Esophagus (tissue), 2 donors: ENCODE results near the gene ATP6V0C. TPM values are rescaled to one million over a fixed set of nuclear protein-coding genes. Genes with fewer than 3 reads are reported as not detected.
A peak's percentile ranks its signal among the peaks of the same experiment; 100 is the strongest.

ENCODE experiments used
- H3K27ac ChIP-seq, 2 donors: one replicate each; pipeline ENCODE4 v1.5.1; 2013; ENCODE audit warnings: low read depth in 2 of 2, mild to moderate bottlenecking in 2 of 2, inconsistent platforms in 1 of 2, low read length in 1 of 2, moderate library complexity in 1 of 2
- H3K27me3 ChIP-seq, 2 donors: one replicate each; pipeline ENCODE4 v1.6.1; 2013; ENCODE audit warnings: low read length in 2 of 2, control low read depth in 1 of 2, mild to moderate bottlenecking in 1 of 2; ENCODE audit not compliant: insufficient read depth in 2 of 2, control insufficient read depth in 1 of 2
- H3K36me3 ChIP-seq, 2 donors: one replicate each; pipeline ENCODE4 v1.6.1; 2013; ENCODE audit warnings: low read length in 1 of 2; ENCODE audit not compliant: control insufficient read depth in 2 of 2, insufficient read depth in 2 of 2
- H3K4me1 ChIP-seq, 2 donors: one replicate each; pipeline ENCODE4 v1.6.1; 2013; ENCODE audit warnings: low read length in 1 of 2; ENCODE audit not compliant: control insufficient read depth in 2 of 2, insufficient read depth in 2 of 2
- H3K4me3 ChIP-seq, 2 donors: one replicate each; pipeline ENCODE4 v1.5.1; 2013; ENCODE audit warnings: low read length in 2 of 2, mild to moderate bottlenecking in 2 of 2, low read depth in 1 of 2, moderate library complexity in 1 of 2
- H3K9me3 ChIP-seq, 2 donors: one replicate each; pipeline ENCODE4 v1.6.1; 2013; ENCODE audit warnings: mild to moderate bottlenecking in 2 of 2, low read depth in 1 of 2, low read length in 1 of 2, moderate library complexity in 1 of 2; ENCODE audit not compliant: control insufficient read depth in 2 of 2, insufficient read depth in 1 of 2
- WGBS, 2 donors: extraction: QIAGEN DNeasy Blood & Tissue Kit; methylation state at CpG; one replicate each; pipeline ENCODE4 v1.1.7; 2013; 5-methylcytosine and 5-hydroxymethylcytosine counted together
- polyA plus RNA-seq, 2 donors: library from polyadenylated mRNA; stranded (reverse); fragments of 200-250 nt; gene quantifications; one replicate each; pipeline ENCODE4 v1.2.3, GENCODE V29; 2013
- donor health status: healthy with polysubstance abuse.
- donor health status: Bipolar disorder and iron deficiency.

Gene ATP6V0C
- polyA plus RNA-seq, 2 donors = 196 to 214 TPM

GRCh38 chr16:2481676-2482075, 32.1 kb upstream of the ATP6V0C start:
- WGBS, 2 donors = 69 to 72% methylated on average over 7 of the region's 7 CpGs
- Histone ChIP-seq H3K9me3 (no peaks in the 10 kb centered on the region), H3K27me3 (no peaks in the 10 kb centered on the region), H3K4me1 (peaks cover 0 to 6% of the 10 kb centered on the region in 2 donors), H3K27ac (no peak overlapping the region), H3K4me3 (no peak overlapping the region), H3K36me3 (no peaks in the 10 kb centered on the region)

DNA sequence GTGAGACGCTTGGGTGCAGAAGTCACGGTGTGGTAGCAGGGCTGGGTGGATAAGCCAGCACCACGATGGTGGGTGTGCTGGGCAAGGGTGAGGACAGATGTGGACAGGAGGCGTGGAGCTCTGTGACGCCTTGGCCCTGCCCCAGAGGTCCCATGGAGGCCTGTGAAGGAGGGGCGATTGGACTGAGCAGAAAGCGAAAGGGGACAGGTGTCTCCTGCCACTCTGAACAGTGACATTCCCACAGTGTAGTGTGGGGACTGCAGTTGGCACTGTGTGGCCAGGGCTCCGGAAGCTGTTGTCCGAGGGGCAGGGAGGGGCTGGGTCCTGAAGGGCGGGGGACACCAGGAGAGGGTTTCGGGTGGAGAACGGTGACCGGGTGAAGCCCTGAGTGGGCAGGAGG, 31.5 kb upstream of the ATP6V0C start:
- 76% methylated on average over 13 of the region's 13 CpGs for WGBS, 2 donors
- no peaks in the 10 kb centered on the region for H3K27me3 ChIP-seq
- H3K36me3 ChIP-seq = no peaks in the 10 kb centered on the region
- H3K4me3 ChIP-seq = no peak overlapping the region
- no peaks in the 10 kb centered on the region for H3K9me3 ChIP-seq
- H3K4me1 ChIP-seq = peaks cover 0 to 8% of the 10 kb centered on the region in 2 donors
- H3K27ac ChIP-seq = peak overlapping the region in 1 of 2 donors; percentile 29

GRCh38 chr16:2482708-2483534, 30.8 kb upstream of the ATP6V0C start:
- Histone ChIP-seq H3K4me3 (peak overlapping the region in 1 of 2 donors; percentile 14), H3K9me3 (no peaks in the 10 kb centered on the region), H3K36me3 (no peaks in the 10 kb centered on the region), H3K27ac (peak overlapping the region; percentile 54 to 59), H3K27me3 (no peaks in the 10 kb centered on the region), H3K4me1 (peaks cover 0 to 8% of the 10 kb centered on the region in 2 donors)
- WGBS, 2 donors = 55 to 59% methylated on average over 31 to 32 of the region's 32 CpGs

GRCh38 chr16:2483939-2484897, 29.5 kb upstream of the ATP6V0C start:
- Histone ChIP-seq H3K27me3 (no peaks in the 10 kb centered on the region), H3K4me3 (no peak overlapping the region), H3K4me1 (peaks cover 0 to 8% of the 10 kb centered on the region in 2 donors), H3K36me3 (no peaks in the 10 kb centered on the region), H3K9me3 (no peaks in the 10 kb centered on the region), H3K27ac (no peak overlapping the region)
- 84 to 88% methylated on average over 16 of the region's 16 CpGs for WGBS, 2 donors

- Histone ChIP-seq H3K4me3 (no peak overlapping the region), H3K27me3 (no peaks in the 10 kb centered on the region), H3K9me3 (no peaks in the 10 kb centered on the region), H3K36me3 (no peaks in the 10 kb centered on the region), H3K4me1 (peaks cover 0 to 8% of the 10 kb centered on the region in 2 donors), H3K27ac (no peak overlapping the region)
- 84 to 85% methylated on average over 13 of the region's 13 CpGs for WGBS, 2 donors
These were observed 28.7 kb upstream of the ATP6V0C start for GRCh38 chr16:2484898-2485508.

- peaks cover 0 to 5% of the 10 kb centered on the region in 2 donors for H3K4me1 ChIP-seq
- no peaks in the 10 kb centered on the region for H3K36me3 ChIP-seq
- no peaks in the 10 kb centered on the region for H3K9me3 ChIP-seq
- 65 to 77% methylated on average over 33 of the region's 33 CpGs for WGBS, 2 donors
- no peaks in the 10 kb centered on the region for H3K27me3 ChIP-seq
- H3K27ac ChIP-seq = no peak overlapping the region
- H3K4me3 ChIP-seq = no peak overlapping the region
These were observed 27.8 kb upstream of the ATP6V0C start for GRCh38 chr16:2485811-2486507.

- H3K9me3 ChIP-seq = no peaks in the 10 kb centered on the region
- no peak overlapping the region for H3K27ac ChIP-seq
- no peak overlapping the region for H3K4me3 ChIP-seq
- WGBS, 2 donors = 52 to 54% methylated on average over 29 of the region's 29 CpGs
- peaks cover 0 to 5% of the 10 kb centered on the region in 2 donors for H3K4me1 ChIP-seq
- no peaks in the 10 kb centered on the region for H3K27me3 ChIP-seq
- no peaks in the 10 kb centered on the region for H3K36me3 ChIP-seq
These were observed 26.9 kb upstream of the ATP6V0C start for GRCh38 chr16:2486645-2487516.

DNA sequence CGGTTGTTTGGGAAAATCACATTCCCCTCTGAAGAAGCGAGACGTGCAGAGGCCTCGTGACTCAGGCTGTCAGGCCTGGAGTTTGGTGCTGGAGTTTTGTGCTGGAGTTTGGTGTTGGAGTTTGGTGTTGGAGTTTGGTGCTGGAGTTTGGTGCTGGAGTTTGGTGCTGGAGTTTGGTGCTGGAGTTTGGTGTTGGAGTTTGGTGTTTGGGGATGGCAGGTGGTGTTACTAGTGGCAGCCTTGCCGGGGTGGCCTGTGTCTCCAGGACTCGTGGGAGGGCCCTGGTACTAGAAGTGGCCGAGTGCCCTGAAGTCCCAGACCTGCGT, 26.3 kb upstream of the ATP6V0C start:
- Histone ChIP-seq H3K36me3 (no peaks in the 10 kb centered on the region), H3K9me3 (no peaks in the 10 kb centered on the region), H3K27ac (no peak overlapping the region), H3K27me3 (no peaks in the 10 kb centered on the region), H3K4me1 (peaks cover 0 to 5% of the 10 kb centered on the region in 2 donors), H3K4me3 (no peak overlapping the region)
- WGBS, 2 donors = 63 to 65% methylated on average over 8 of the region's 8 CpGs
